ENCODE data around the gene DUSP19.

The DUSP19 gene

GRCh38 chr2:183125659-183126341, 47.3 kb downstream of the DUSP19 start:
- intact Hi-C loops (cut with micrococcal nuclease): loop anchor here (2.0 to 10.0 kb wide), 2 partner anchors 47 to 411 kb away; partner anchors contain the start of genes DNAJC10 and DUSP19

GRCh38 chr2:183126635-183127034, 48.1 kb downstream of the DUSP19 start:
- H3K36me3 Mint-ChIP-seq (ENCODE audit: low read depth): peaks cover 20% of the 10 kb centered on the region
- no peak overlapping the region for H3K4me3 Mint-ChIP-seq
- H3K27ac Mint-ChIP-seq: no peak overlapping the region
- H3K9me3 Mint-ChIP-seq: no peaks in the 10 kb centered on the region
- peaks cover 12% of the 10 kb centered on the region for H3K4me1 Mint-ChIP-seq (ENCODE audit: low read depth)
- H3K27me3 Mint-ChIP-seq: peaks cover 8% of the 10 kb centered on the region
- intact Hi-C loops (cut with micrococcal nuclease): loop anchor here (10.0 kb wide), 1 partner anchor 412 kb away; the partner anchor contains the start of gene DNAJC10

More at GRCh38 chr2:183125659-183126341, 47.3 kb downstream of the DUSP19 start:
- Mint-ChIP-seq H3K36me3 (ENCODE audit: low read depth) (peaks cover 16% of the 10 kb centered on the region), H3K4me1 (ENCODE audit: low read depth) (peaks cover 12% of the 10 kb centered on the region), H3K4me3 (no peak overlapping the region), H3K27me3 (peaks cover 13% of the 10 kb centered on the region), H3K27ac (no peak overlapping the region), H3K9me3 (no peaks in the 10 kb centered on the region)

- intact Hi-C loops (cut with micrococcal nuclease): no loop called here
- no peaks in the 10 kb centered on the region for H3K9me3 Mint-ChIP-seq
- H3K36me3 Mint-ChIP-seq (ENCODE audit: low read depth): peaks cover 34% of the 10 kb centered on the region
- H3K4me1 Mint-ChIP-seq (ENCODE audit: low read depth): no peaks in the 10 kb centered on the region
- H3K27me3 Mint-ChIP-seq: no peaks in the 10 kb centered on the region
- no peak overlapping the region for H3K27ac Mint-ChIP-seq
- H3K4me3 Mint-ChIP-seq: no peak overlapping the region
Observed at GRCh38 chr2:183134016-183134415, 55.5 kb downstream of the DUSP19 start.

GRCh38 chr2:183148955-183149354, 70.4 kb downstream of the DUSP19 start:
- Mint-ChIP-seq H3K27me3 (no peaks in the 10 kb centered on the region), H3K4me1 (ENCODE audit: low read depth) (no peaks in the 10 kb centered on the region), H3K27ac (no peak overlapping the region), H3K4me3 (no peak overlapping the region), H3K36me3 (ENCODE audit: low read depth) (peaks cover 51% of the 10 kb centered on the region), H3K9me3 (peaks cover 9% of the 10 kb centered on the region)
- intact Hi-C loops (cut with micrococcal nuclease): no loop called here

DNA sequence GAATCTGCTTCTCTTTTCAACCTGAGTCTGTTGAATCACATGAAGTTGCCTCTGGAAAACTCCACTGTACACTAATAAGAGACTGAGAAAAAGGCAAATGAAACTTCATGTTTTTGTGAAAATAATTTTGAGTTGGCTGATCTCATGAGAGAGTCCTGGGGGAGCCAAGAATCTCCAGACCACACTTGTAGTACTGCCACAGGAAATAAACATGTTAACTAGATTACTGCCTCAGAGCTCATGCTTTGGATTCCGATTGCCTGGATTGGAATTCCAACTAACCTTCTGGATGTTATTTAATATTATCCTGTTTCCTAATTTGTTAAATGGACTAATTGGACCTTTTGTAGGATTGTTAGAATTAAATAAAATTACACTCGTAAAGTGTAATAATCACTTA, 70.9 kb downstream of the DUSP19 start:
- Mint-ChIP-seq H3K9me3 (peaks cover 9% of the 10 kb centered on the region), H3K27ac (no peak overlapping the region), H3K4me1 (ENCODE audit: low read depth) (no peaks in the 10 kb centered on the region), H3K4me3 (no peak overlapping the region), H3K36me3 (ENCODE audit: low read depth) (peaks cover 51% of the 10 kb centered on the region), H3K27me3 (no peaks in the 10 kb centered on the region)
- intact Hi-C loops (cut with micrococcal nuclease): no loop called here

Measured in dendritic cell treated with granulocyte-macrophage colony-stimulating factor and Interleukin-4, amounts not matched to agents 40 ng/mL and 50 ng/mL, for 4 days (primary cell).